Measurements from ENCODE around the gene SUGCT. TPM values are rescaled to one million over a fixed set of nuclear protein-coding genes. Genes with fewer than 3 reads are reported as not detected.

SUGCT gene
- total and polyA plus RNA-seq, 2 of the 8 experiments (the other 6 are each of a cell fraction or from before 2014, with no cell fraction given) = 2.8 to 5.4 TPM

DNA sequence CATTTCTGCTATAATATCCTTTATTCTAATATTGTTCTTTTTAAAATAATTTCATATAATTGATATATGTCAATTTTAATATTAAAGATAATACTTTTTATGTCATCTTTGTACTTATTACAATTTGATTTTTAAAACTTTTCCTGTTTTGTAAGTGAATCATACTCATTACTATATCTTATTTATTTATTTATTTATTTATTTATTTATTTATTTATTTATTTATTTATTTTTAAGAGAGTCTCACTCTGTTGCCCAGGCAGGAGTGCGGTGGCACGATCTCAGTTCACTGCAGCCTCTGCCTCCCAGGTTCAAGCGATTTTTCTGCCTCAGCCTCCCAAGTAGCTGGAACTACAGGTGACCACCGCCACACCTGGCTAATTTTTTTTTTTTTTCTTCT, 215.3 kb downstream of the SUGCT start (continued):
- TF ChIP-seq GTF2F1 (IDR thresholded peaks at IDR 0.05; ENCODE audit: borderline replicate concordance, low read depth, low read length) (no peak), ASH2L (IDR thresholded peaks at IDR 0.05; ENCODE audit: low read length) (no peak), EP300 (IDR thresholded peaks at IDR 0.05; ENCODE audit: borderline replicate concordance in 1 of 2, low read depth in 2 of 2, low read length in 2 of 2) (no peak)
